Neural progenitor cell (in vitro differentiated cells): ENCODE data around the gene CAPSL.

Source experiments
- CTCF ChIP-seq: fragments of 200-600 bp; sonication (generic); IDR thresholded peaks from 2 replicates; pipeline ENCODE4 v1.5.1; 2017; ENCODE audit warnings: antibody characterized with exemption, mild to moderate bottlenecking
- EZH2 ChIP-seq: fragments of 200-600 bp; sonication (generic); IDR thresholded peaks from 2 replicates; pipeline ENCODE4 v1.6.1; 2017; ENCODE audit warnings: antibody characterized with exemption, mild to moderate bottlenecking, moderate library complexity

- no peak for TF ChIP-seq CTCF
- no peak for TF ChIP-seq EZH2
These were observed 18.0 kb upstream of the CAPSL start for GRCh38 chr5:35956429-35956828.
